Right forelimb (tissue), 1 donor: Measurements from ENCODE around the gene PKM.

Experiments
- DNase-seq: peaks from one replicate; pipeline ENCODE4 v3.0.0-alpha.2; 2018

PKM gene

DNA sequence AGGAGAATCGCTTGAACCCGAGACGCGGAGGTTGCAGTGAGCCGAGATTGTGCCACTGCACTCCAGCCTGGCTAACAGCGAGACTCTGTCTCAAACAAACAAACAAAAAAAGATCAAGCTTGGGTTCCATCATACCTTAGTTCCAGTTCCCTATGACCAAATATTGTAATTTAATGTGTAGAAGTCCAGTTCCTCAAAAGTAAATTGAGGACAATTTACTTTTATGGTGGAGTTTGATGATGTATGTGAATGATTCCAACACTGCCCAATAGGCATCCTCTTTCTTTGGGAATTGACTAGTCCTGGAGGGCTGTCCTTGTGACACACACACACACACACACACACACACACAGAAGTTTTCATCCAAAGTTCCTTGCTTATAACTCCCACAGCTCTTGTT is 2.8 kb upstream of the PKM start:
- no peak for DNase-seq

GRCh38 chr15:72231833-72232478 is 966 bp upstream of the PKM start:
- DNase-seq = no peak

DNA sequence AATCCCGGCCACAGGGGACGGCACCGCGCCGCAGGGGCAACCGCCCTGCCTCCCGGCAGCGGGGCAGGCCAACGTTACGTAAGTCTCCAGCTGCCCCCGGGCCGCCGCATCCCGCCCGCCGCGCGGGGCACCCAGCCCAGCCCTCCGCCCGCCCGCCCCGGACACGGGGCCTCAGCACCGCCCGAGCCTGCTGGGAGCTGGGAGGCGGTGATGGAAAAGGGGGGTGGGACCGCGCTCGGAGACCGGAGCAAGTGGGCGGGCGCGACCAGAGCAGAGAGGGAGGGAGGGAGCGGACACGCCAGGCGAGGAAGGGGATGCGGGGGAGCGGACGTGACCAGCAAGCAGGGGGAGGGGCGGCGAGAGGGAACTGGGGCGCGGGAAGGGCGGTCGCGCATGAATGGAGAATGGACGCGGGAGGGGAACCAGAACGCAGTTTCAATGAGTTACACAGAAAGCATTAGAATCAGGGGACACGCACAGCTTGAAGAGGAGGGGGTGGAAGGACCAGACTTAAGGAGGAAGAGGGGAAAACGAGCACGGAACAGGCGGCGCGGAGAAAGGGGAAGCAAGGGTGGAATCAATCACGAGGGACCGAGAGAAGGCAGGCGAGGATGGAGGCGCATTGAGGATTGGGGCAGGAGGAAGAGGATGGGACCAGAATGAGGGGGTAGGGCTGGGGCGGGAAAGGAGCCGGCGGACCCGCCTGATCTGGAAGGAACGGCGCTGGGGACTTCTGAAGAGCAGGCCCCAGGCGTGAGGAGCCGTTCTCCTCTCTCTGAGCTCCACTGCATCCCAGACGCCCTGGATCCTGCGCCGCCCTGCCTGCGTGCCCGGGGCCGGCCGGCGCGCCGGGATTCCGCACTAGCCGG is 559 bp downstream of the PKM start:
- peak; percentile 94 for DNase-seq

- no peak for DNase-seq
Observed at GRCh38 chr15:72229947-72230196, 1.1 kb downstream of the PKM start.

DNA sequence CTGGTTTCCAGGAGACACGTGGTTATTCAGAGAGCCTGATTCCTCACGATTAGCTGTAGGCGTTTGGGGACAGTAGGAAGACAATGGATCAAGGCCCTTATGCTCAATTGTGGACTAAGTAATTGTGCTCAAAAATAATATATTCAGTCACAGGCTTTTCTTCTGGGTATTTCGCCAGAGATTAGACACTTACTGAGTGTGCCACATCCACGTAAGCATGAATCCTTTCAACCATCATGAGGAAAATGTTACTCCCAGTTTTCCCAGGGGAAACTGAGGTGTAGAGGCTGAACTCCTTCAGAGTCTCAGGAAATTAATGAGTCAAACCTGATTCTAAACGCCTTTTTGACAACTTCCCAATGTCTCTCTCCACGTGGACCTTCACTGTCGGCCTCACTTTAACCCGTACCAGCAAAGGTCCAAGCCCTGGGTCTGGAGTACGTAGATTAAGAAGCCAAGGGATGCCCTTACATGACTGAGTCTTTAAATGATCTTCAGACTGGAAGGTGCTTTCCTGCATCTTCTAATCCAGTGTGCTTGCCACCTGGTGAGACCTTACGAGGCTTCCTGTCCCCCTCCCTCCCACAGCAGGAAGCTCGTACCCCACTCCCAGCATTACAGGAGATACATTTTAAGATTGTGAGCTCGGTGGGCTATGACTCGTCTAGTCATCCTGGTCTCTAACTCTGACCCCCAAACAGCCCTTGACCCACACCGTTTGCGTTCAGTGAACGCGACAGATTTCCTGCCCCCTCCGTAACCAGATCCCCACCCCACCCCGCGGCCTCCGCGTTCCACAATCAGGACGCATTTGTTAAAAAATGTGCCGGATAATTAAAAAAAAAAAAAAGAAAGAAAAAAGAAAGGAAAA is 1.7 kb downstream of the PKM start:
- DNase-seq = no peak

DNA sequence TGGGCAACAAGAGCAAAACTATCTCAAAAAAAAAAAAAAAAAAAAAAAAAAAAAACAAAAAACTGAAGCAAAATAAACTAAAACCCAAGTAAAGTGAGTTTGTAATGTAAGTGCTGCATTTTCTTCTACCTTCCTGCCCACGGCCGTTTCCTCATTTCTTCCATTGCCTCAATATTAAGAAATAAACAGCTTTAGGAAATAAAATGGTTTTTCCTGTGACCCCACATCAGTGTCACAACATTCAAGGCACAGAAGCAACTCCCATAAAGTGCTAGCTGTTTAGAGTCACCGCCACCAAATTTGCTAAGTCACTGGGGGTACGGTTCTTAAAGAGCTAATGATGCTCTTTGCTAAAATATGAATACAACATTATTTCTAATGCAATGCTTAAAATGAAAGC is 3.3 kb downstream of the PKM start:
- DNase-seq = no peak

DNA sequence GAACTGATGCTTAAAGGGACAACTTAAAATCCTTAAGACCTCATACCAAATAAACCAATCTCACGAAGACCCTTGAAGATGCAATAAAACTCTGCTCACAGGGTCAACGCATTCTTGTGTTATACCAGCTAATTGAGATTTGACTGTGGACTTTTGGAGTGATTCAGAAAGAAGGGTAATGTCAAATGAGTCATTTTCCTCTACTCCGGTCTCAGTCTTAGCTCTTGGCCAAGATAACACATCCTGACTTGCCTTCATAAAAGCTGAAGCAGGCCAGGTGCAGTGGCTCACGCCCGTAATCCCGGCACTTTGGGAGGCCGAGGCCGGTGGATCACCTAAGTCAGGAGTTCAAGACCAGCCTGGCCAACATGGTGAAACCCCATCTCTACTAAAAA is 3.8 kb downstream of the PKM start:
- no peak for DNase-seq

GRCh38 chr15:72223278-72223677 is 7.7 kb downstream of the PKM start:
- no peak for DNase-seq

DNA sequence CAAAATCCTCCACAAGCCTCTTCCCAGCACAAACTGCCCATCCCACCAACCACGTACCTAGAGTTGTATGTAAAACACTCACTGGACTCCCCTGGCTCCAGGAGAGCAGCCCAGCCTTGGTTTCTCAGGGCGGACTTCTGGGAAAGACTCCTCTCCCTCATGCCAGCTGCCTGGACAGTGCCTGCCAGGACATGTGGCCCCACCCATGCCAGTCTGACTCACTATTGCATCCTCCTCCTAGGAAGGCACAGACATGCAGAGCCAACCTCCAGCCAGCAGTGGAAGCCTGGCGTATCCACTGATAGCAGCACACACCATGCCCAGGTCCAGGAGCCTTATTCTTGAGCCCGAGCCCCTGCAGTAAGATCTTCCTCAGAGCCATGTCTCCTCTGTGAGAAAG is 8.6 kb downstream of the PKM start:
- DNase-seq = no peak

DNA sequence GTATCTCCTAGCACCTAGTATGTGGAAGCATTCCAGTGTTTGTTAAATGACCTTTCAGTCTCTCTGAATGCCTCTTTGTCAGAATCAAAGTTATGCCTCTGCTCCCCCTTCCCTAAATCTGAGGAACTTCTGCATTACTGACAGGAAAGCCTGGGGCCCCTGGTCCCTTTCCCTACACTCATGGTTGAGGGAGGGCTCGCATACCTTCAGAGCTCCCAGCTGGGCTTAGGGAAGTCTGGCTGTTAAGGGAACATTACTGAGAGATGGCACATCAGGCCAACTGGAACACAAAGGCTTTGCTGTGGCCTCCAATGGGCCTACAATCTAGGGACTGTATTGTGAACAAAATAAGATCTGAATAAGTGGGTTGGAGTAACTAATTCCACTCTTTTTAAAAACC is 10.3 kb downstream of the PKM start:
- no peak for DNase-seq

- DNase-seq = no peak
Observed at GRCh38 chr15:72217216-72217615, 13.8 kb downstream of the PKM start.

DNA sequence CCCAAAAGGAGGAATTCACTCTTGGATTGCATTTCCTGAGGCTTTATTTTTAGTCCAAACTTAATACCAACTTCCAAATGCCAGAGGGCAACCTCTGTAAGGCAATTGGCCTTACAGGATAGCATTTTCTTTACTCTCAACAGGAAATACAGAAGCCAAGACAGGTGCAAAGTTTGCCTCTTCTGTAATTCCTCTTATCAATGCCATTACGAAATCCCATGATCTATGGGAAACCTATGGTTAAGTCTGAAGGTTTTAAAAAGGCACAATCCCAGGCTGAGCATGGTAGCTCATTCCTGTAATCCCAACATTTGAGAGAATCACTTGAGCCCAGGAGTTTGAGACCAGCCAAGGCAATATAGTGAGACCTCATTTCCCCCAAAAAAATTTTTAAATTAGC is 14.9 kb downstream of the PKM start:
- no peak for DNase-seq

DNA sequence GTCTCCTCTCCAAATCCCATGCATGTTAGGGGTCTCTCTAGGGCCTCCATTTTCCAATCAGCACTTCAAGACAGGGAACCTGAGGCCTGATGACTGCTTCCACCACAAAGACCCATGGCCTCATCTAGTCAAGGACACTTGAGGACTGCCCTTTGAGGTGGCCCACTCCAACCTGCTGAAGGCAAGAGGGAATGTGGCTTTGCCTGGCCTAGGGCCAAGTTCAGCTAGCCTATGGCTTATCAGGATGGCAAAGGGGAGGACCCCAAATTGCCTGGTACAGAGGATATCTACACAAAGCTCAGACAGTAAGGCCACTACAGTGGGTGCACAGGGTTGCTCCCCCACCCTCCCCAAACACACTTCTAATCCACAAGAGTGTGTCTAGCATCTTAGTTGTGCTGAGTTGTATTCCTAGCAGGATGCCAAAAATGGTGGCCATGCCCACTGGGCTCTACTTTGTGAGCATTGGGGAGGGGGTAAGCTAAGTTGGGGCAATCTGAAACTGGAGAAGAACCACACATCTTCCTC is 23.4 kb downstream of the PKM start:
- no peak for DNase-seq

DNA sequence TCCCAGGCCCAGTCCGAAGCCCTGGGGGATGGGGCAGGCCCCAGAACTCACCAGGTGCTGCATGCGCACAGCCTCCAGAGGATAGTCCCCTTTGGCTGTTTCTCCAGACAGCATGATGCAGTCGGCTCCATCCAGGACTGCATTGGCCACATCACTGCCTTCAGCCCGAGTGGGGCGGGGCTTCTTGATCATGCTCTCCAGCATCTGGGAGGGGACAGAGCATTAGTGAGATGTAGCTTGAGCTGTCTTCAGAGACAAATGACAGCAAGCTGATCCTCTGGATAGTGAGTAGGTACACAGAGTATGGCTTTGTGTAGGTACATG is 24.4 kb downstream of the PKM start:
- no peak for DNase-seq

GRCh38 chr15:72205896-72206676 is 24.9 kb downstream of the PKM start:
- DNase-seq = no peak

DNA sequence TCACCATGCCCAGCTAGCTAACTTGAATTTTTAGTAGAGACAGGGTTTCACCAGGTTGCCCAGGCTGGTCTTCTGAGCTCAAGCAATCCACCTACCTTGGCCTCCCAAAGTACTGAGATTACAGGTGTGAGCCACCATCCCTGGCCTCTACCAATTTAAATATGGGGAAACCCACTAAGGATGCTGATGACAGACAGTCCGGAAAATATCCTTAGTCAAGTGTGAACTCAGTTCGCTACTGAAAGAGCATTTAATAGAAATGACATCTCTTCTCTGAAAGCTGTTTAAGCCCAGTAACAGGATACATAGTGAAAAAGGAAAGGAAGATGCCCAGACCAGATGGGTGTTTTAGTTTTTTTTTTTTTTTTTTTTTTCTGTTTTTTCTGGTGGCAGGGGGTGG is 25.7 kb downstream of the PKM start:
- DNase-seq = no peak

DNA sequence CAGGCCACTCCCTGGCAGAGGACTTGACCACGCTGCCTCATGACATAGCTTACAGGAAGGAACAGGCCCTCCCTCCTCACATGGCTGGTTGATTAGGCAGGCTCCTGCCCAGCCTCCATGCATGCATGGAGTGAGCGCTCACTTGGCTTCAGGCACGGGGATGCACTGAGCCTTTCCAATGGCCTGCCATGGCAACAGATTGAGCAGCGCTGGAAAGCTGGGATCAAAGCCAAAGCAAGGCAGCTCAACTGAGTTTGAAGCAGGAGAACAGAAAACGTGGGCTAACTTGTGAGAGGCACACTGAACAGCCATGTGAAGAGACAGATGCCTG is 27.5 kb downstream of the PKM start:
- peak; percentile 66 for DNase-seq

GRCh38 chr15:72202801-72203506 is 28.0 kb downstream of the PKM start:
- DNase-seq = no peak

DNA sequence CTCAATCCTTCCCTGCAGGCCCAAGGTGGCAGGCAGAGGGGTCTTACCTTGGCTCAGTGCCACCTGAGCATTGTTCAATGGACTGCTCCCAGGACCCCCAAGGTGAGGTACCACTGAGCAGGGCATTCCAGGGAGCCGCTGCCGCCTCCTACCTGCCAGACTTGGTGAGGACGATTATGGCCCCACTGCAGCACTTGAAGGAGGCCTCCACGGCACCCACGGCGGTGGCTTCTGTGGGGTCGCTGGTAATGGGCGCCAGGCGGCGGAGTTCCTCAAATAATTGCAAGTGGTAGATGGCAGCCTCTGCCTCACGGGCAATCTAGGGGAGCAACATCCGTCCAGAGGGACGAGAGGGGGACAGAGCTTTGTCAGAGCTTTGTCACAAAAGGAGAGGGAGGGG is 28.7 kb downstream of the PKM start:
- no peak for DNase-seq

DNA sequence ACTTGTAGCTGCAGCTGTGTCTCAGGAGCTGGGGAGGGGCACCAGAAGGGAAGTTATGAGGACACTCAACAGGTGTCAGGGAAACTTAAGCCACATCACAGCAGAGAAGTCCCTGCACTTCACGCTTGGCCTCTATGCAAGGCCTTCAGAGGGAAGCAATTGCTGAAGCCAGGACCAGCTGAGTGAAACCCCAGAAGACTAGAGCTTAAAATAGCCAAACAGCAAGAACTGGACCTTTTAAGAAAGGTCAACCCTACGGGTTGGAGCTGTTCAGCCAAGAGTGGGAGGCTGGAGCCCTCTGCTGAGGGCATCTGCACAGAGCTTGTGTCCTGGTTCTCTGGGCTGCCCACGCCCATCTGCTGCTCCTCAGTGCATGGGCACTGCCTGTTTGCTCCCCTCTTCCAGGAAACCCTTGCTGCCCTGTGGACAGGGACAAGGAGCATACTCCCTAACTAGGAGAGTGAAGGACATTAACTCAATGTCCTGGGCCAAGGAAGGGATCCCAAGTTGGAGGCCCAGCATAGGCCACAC is 29.5 kb downstream of the PKM start:
- DNase-seq = no peak

- DNase-seq = no peak
Observed at GRCh38 chr15:72200395-72201237, 30.4 kb downstream of the PKM start.
